ENCODE data around the gene HMMR. TPM values are rescaled to one million over a fixed set of nuclear protein-coding genes. Genes with fewer than 3 reads are reported as not detected.
"Not testable (repeated sequence)": the region's sequence is repeated elsewhere in the genome, so short reads cannot be mapped to it uniquely, and the experiment has no call there.

The HMMR gene
- total RNA-seq, 2 donors from 2014 or later: 0.45 to 0.52 TPM

DNA sequence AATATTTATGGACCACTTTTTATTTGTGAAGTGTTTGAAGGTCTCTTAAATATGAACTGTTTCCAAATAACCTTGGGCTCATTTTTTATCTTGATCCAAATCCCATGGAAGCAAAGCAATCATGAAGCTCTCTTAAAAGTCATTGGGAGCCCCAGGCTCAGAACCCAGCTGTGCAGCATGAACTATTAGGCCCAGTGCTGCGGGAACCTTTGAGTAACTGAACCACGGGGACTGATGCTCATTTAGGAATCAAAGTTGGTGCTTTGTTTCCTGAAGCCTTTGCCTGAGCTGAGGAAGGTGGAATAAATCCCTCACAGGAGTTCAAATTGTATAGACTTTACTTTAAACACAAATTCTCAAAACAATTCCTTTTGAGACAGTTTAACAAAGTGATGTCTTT lies 72.8 kb downstream of the HMMR start:
- ATAC-seq (no peak), DNase-seq (no peak)
- Mint-ChIP-seq H3K27ac (no peak overlapping the region), H3K36me3 (ENCODE audit: low read depth) (no peaks in the 10 kb centered on the region), H3K4me1 (peaks cover 2% of the 10 kb centered on the region), H3K4me3 (no peak overlapping the region), H3K27me3 (peaks cover 26% of the 10 kb centered on the region)
- H3K9me3 ChIP-seq (ENCODE audit: control insufficient read depth, low read length, poor library complexity, severe bottlenecking): no peaks in the 10 kb centered on the region

DNA sequence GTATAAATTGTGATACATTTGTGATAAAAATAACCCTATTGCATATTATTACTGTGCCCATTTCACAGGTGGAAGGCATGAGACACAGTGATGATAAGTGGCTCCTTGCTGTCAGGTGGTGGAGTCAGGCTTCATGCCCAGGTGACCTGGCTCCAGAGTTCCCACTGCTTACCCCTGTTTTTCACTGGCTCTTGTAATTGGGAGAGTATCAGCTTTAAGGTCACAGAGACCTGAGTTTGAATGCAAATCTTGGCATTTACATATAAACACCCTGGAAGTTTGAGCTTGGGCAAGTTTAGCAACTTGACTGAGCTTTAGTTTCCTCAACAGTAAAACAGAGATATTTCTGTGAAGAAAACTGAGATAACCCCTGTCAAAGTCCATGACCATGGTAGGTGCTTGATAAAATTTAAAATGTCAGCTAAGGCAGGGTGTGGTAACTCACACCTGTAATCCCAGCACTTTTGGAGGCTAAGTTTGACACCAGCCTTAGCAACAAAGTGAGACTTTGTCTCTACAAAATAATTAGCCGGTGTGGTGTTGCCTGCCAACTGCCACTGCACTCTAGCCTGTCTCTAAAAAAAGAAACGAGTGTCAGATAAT lies 74.2 kb downstream of the HMMR start:
- no peak overlapping the region for H3K4me3 Mint-ChIP-seq
- peaks cover 2% of the 10 kb centered on the region for H3K36me3 Mint-ChIP-seq (ENCODE audit: low read depth)
- ATAC-seq: no peak
- peaks cover 26% of the 10 kb centered on the region for H3K27me3 Mint-ChIP-seq
- no peak for DNase-seq
- H3K4me1 Mint-ChIP-seq: peaks cover 2% of the 10 kb centered on the region
- no peaks in the 10 kb centered on the region for H3K9me3 ChIP-seq (ENCODE audit: control insufficient read depth, low read length, poor library complexity, severe bottlenecking)
- no peak overlapping the region for H3K27ac Mint-ChIP-seq

DNA sequence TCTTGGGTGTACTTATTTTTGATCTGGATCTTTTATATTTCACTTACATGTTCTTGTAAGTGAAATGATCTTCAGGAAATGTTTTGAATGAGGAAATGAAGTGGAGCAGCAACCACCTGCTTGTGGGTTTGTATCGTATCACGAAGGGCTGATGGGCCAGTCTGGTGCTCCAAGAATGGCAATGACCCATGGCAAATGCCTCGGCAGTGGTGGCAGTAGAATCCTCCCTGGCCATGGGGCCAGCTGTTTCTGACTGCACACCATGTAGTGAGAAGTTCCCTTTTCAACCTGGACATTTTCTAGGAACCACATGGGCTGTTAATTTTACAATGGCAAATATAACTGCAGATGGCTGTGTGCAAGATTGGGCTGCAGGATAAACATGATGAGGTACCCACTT lies 74.9 kb downstream of the HMMR start:
- H3K36me3 Mint-ChIP-seq (ENCODE audit: low read depth): peaks cover 2% of the 10 kb centered on the region
- no peaks in the 10 kb centered on the region for H3K9me3 ChIP-seq (ENCODE audit: control insufficient read depth, low read length, poor library complexity, severe bottlenecking)
- H3K4me3 Mint-ChIP-seq: no peak overlapping the region
- ATAC-seq: no peak
- H3K4me1 Mint-ChIP-seq: peaks cover 2% of the 10 kb centered on the region
- H3K27me3 Mint-ChIP-seq: peaks cover 26% of the 10 kb centered on the region
- H3K27ac Mint-ChIP-seq: no peak overlapping the region
- DNase-seq: no peak

DNA sequence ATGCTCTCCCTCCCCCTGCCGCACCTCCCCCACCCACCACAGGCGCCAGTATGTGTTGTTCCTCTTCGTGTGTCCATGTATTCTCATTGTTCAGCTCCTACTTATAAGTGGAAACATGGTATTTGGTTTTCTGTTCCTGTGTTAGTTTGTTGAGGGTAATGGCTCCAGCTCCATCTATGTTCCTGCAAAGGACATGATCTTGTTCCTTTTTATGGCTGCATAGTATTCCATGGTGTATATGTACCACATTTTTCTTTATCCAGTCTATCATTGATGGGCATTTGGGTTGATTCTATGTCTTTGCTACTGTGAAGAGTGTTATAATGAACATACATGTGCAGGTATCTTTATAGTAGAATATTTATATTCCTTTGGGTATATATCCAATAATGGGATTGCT lies 76.0 kb downstream of the HMMR start:
- not testable (repeated sequence) for H3K4me1 Mint-ChIP-seq; ATAC-seq; H3K4me3 Mint-ChIP-seq; H3K27ac Mint-ChIP-seq; H3K9me3 ChIP-seq (ENCODE audit: control insufficient read depth, low read length, poor library complexity, severe bottlenecking); H3K36me3 Mint-ChIP-seq (ENCODE audit: low read depth); DNase-seq
- peaks cover 30% of the 10 kb centered on the region for H3K27me3 Mint-ChIP-seq

DNA sequence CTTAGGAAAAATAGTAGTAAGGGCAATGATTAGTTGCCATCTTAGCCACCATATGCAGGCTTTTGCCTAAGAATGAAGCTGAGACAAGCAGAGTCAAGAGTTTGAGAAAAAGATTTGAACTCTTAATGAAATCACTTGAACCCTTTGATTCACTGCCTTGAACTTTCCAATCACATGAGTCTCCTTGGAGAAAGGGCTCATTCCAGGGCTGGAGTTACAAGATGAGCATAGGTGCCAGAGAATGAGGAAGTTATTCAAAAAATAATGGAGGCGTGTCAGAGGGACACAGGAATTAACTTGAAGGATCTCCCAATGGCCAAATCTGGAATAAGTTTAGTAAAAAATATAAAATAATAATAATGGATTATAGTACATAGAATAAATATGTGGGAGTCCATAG lies 80.3 kb downstream of the HMMR start:
- ATAC-seq (no peak), DNase-seq (no peak)
- peaks cover 6% of the 10 kb centered on the region for H3K9me3 ChIP-seq (ENCODE audit: control insufficient read depth, low read length, poor library complexity, severe bottlenecking)
- Mint-ChIP-seq H3K4me3 (no peak overlapping the region), H3K27ac (no peak overlapping the region), H3K4me1 (no peaks in the 10 kb centered on the region), H3K27me3 (peaks cover 21% of the 10 kb centered on the region), H3K36me3 (ENCODE audit: low read depth) (peaks cover 2% of the 10 kb centered on the region)

Other genes with a start within 250 kb of the HMMR start
- 100 to 1,000 TPM in 1 of 2 donors, 10 to 100 TPM in 1; 79.1 to 121 TPM for gene CCNG1, start 23.0 kb upstream of the HMMR start, total RNA-seq
- gene NUDCD2, start 530 bp upstream of the HMMR start, total RNA-seq: 10 to 100 TPM; 17.9 to 19.5 TPM
- 10 to 100 TPM; 55.5 to 70.4 TPM for gene MAT2B, start 45.0 kb downstream of the HMMR start, total RNA-seq

Data from T-helper 17 cell (primary cell).